ENCODE measurements around the gene CNIH3.

The CNIH3 gene

DNA sequence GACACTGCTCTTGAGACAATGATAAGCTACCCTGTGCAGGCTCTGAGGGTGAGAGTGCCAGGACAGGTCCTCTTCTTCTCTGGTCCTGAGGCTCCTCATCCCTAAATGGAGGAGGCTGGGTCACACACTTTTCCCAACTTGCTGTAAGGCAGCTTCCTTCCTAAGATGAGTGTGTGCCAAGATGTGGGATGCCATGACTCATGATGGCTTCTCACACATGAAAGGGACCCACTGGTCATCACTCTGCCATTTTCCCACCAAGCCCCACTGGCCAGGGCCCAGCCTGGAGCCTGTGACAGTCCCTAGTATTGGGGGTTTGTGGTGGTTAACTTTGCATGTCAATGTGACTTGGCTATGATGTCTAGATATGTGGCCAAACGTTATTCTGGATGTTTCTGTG lies 54.4 kb downstream of the CNIH3 start:
- DNase-seq: no peak
- H3K4me1 ChIP-seq: no peaks in the 10 kb centered on the region
- no peak overlapping the region for H3K27ac ChIP-seq
- no peaks in the 10 kb centered on the region for H3K36me3 ChIP-seq
- H3K4me3 ChIP-seq: no peak overlapping the region
- H3K9me3 ChIP-seq: no peaks in the 10 kb centered on the region
- no peak for TF ChIP-seq CTCF (IDR thresholded peaks at IDR 0.05)
- no peaks in the 10 kb centered on the region for H3K27me3 ChIP-seq
- intact Hi-C loops (cut with DNase I; ENCODE audit: low total_unique reads): no loop called here

DNA sequence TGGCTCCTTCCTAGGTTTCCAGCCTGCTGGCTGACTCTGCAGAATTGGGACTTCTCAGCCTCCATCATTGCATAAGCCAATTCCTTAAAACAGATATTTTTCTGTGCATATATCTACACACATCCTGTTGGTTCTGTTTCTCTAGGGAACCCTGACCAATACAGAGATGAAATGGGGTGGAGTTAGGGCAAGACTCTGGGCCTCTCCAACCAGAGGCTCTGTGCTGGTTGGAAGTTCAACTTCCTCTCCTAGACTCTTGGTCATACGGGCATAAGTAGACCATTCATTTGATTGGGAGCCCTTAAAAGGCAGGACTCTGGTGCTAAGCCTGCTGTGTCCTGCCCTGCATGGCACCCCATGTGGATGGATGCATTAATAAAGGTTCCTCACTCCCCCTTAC lies 55.0 kb downstream of the CNIH3 start:
- intact Hi-C loops (cut with DNase I; ENCODE audit: low total_unique reads): no loop called here
- Histone ChIP-seq H3K9me3 (no peaks in the 10 kb centered on the region), H3K27ac (no peak overlapping the region), H3K4me3 (no peak overlapping the region), H3K27me3 (no peaks in the 10 kb centered on the region), H3K36me3 (no peaks in the 10 kb centered on the region), H3K4me1 (no peaks in the 10 kb centered on the region)
- no peak for DNase-seq
- TF ChIP-seq CTCF (IDR thresholded peaks at IDR 0.05): no peak

DNA sequence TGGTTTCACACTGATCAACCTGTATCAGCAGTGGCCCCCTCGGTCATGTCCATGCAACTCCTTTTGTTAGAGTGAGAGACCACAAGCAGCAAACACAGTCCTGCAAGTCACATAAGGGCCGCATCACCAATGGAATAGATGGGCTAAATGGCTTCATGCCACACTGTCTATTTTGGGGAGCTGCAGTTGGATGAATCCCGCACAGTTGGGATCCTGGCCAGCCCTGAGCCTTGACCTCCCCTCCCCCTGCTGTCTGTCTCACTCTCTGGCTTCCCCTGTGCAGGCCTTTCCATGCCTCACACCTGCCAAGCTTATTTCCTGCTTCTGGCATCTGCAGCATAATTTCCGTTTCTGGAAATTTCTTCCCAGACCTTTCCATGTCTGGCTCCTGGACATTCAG lies 57.0 kb downstream of the CNIH3 start:
- Histone ChIP-seq H3K27ac (no peak overlapping the region), H3K27me3 (no peaks in the 10 kb centered on the region), H3K36me3 (no peaks in the 10 kb centered on the region), H3K9me3 (no peaks in the 10 kb centered on the region), H3K4me1 (no peaks in the 10 kb centered on the region), H3K4me3 (no peak overlapping the region)
- TF ChIP-seq CTCF (IDR thresholded peaks at IDR 0.05): no peak
- no peak for DNase-seq
- intact Hi-C loops (cut with DNase I; ENCODE audit: low total_unique reads): no loop called here

GRCh38 chr1:224675590-224675989 lies 59.5 kb downstream of the CNIH3 start:
- intact Hi-C loops (cut with DNase I; ENCODE audit: low total_unique reads): no loop called here
- H3K27me3 ChIP-seq: no peaks in the 10 kb centered on the region
- H3K4me1 ChIP-seq: no peaks in the 10 kb centered on the region
- H3K4me3 ChIP-seq: no peak overlapping the region
- no peak for DNase-seq
- no peaks in the 10 kb centered on the region for H3K9me3 ChIP-seq
- no peaks in the 10 kb centered on the region for H3K36me3 ChIP-seq
- TF ChIP-seq CTCF (IDR thresholded peaks at IDR 0.05): no peak
- H3K27ac ChIP-seq: no peak overlapping the region

- Histone ChIP-seq H3K4me1 (no peaks in the 10 kb centered on the region), H3K36me3 (no peaks in the 10 kb centered on the region), H3K4me3 (no peak overlapping the region), H3K27me3 (no peaks in the 10 kb centered on the region), H3K9me3 (no peaks in the 10 kb centered on the region), H3K27ac (no peak overlapping the region)
- TF ChIP-seq CTCF (IDR thresholded peaks at IDR 0.05): no peak
- intact Hi-C loops (cut with DNase I; ENCODE audit: low total_unique reads): no loop called here
- DNase-seq: no peak
Measured at GRCh38 chr1:224676551-224676950, 60.4 kb downstream of the CNIH3 start.

GRCh38 chr1:224678168-224678567 lies 62.1 kb downstream of the CNIH3 start:
- no peak for TF ChIP-seq CTCF (IDR thresholded peaks at IDR 0.05)
- no peak for DNase-seq
- Histone ChIP-seq H3K4me1 (no peaks in the 10 kb centered on the region), H3K9me3 (no peaks in the 10 kb centered on the region), H3K4me3 (no peak overlapping the region), H3K36me3 (no peaks in the 10 kb centered on the region), H3K27me3 (no peaks in the 10 kb centered on the region), H3K27ac (no peak overlapping the region)
- intact Hi-C loops (cut with DNase I; ENCODE audit: low total_unique reads): no loop called here
